GM18909 (cell line): Measurements from ENCODE around the gene EREG.
"Not testable (repeated sequence)": the region's sequence is repeated elsewhere in the genome, so short reads cannot be mapped to it uniquely, and the experiment has no call there.

Experiments used
- ATAC-seq: cut with Tn5 transposase; IDR thresholded peaks from one replicate; pipeline ENCODE4 v1.9.1; 2021; ENCODE audit warnings: mild to moderate bottlenecking; ENCODE audit not compliant: unreplicated experiment, poor library complexity

The EREG gene

GRCh38 chr4:74340421-74340820 lies 24.5 kb upstream of the EREG start:
- not testable (repeated sequence) for ATAC-seq

GRCh38 chr4:74344031-74344430 lies 20.9 kb upstream of the EREG start:
- ATAC-seq = no peak

GRCh38 chr4:74353858-74354257 lies 11.1 kb upstream of the EREG start:
- ATAC-seq = no peak

GRCh38 chr4:74357965-74358364 lies 7.0 kb upstream of the EREG start:
- no peak for ATAC-seq

- no peak for ATAC-seq
These were observed 3.3 kb upstream of the EREG start for GRCh38 chr4:74361671-74362070.

- ATAC-seq = no peak
These were observed 2.6 kb upstream of the EREG start for GRCh38 chr4:74362347-74362746.

- ATAC-seq = no peak
These were observed 691 bp upstream of the EREG start for GRCh38 chr4:74364256-74364651.

- no peak for ATAC-seq
These were observed 816 bp downstream of the EREG start for GRCh38 chr4:74365761-74366160.

- ATAC-seq = peak; percentile 49
These were observed 1.5 kb downstream of the EREG start for GRCh38 chr4:74366367-74366911.

GRCh38 chr4:74367656-74368290 lies 2.8 kb downstream of the EREG start:
- no peak for ATAC-seq

GRCh38 chr4:74368596-74368995 lies 3.7 kb downstream of the EREG start:
- no peak for ATAC-seq

GRCh38 chr4:74369855-74370254 lies 4.9 kb downstream of the EREG start:
- no peak for ATAC-seq

- ATAC-seq = peak; percentile 81
These were observed 6.0 kb downstream of the EREG start for GRCh38 chr4:74370912-74371311.

- ATAC-seq = no peak
These were observed 9.2 kb downstream of the EREG start for GRCh38 chr4:74374128-74374527.

- no peak for ATAC-seq
These were observed 9.8 kb downstream of the EREG start for GRCh38 chr4:74374561-74375327.

GRCh38 chr4:74375824-74376426 lies 11.0 kb downstream of the EREG start:
- no peak for ATAC-seq

- ATAC-seq = no peak
These were observed 12.0 kb downstream of the EREG start for GRCh38 chr4:74376888-74377483.

GRCh38 chr4:74377714-74378113 lies 12.8 kb downstream of the EREG start:
- no peak for ATAC-seq

- no peak for ATAC-seq
These were observed 13.6 kb downstream of the EREG start for GRCh38 chr4:74378573-74378972.

GRCh38 chr4:74379912-74380311 lies 15.0 kb downstream of the EREG start:
- ATAC-seq = no peak

- ATAC-seq = no peak
These were observed 20.4 kb downstream of the EREG start for GRCh38 chr4:74385386-74385785.
